Rectal smooth muscle tissue (tissue), 1 donor: ENCODE results near the gene PLEKHA1.

Experiments used
- H3K27ac ChIP-seq: one replicate; pipeline ENCODE4 v1.7.0; 2013; ENCODE audit warnings: low read depth, low read length, inconsistent platforms
- H3K27me3 ChIP-seq: one replicate; pipeline ENCODE4 v1.7.0; 2013; ENCODE audit warnings: low read length; ENCODE audit not compliant: control insufficient read depth, insufficient read depth
- H3K36me3 ChIP-seq: one replicate; pipeline ENCODE4 v1.7.0; 2013; ENCODE audit warnings: low read length; ENCODE audit not compliant: control insufficient read depth, insufficient read depth
- H3K4me1 ChIP-seq: one replicate; pipeline ENCODE4 v1.7.0; 2013; ENCODE audit warnings: low read length; ENCODE audit not compliant: control insufficient read depth, insufficient read depth
- H3K4me3 ChIP-seq: one replicate; pipeline ENCODE4 v1.7.0; 2013; ENCODE audit warnings: low read length
- H3K9ac ChIP-seq: one replicate; pipeline ENCODE4 v1.7.0; 2013; ENCODE audit warnings: low read length

Gene PLEKHA1

GRCh38 chr10:122473116-122473515 lies 98.6 kb downstream of the PLEKHA1 start:
- Histone ChIP-seq H3K27me3 (no peaks in the 10 kb centered on the region), H3K9ac (no peak overlapping the region), H3K36me3 (no peaks in the 10 kb centered on the region), H3K27ac (no peak overlapping the region), H3K4me1 (peaks cover 37% of the 10 kb centered on the region), H3K4me3 (no peak overlapping the region)

- no peaks in the 10 kb centered on the region for H3K36me3 ChIP-seq
- H3K27ac ChIP-seq, result peak overlapping the region; percentile 65
- no peak overlapping the region for H3K9ac ChIP-seq
- H3K4me1 ChIP-seq, result peaks cover 37% of the 10 kb centered on the region
- no peaks in the 10 kb centered on the region for H3K27me3 ChIP-seq
- no peak overlapping the region for H3K4me3 ChIP-seq
Observed at GRCh38 chr10:122474131-122474818, 99.8 kb downstream of the PLEKHA1 start.

GRCh38 chr10:122475100-122475499 lies 100.6 kb downstream of the PLEKHA1 start:
- Histone ChIP-seq H3K4me3 (no peak overlapping the region), H3K4me1 (peaks cover 37% of the 10 kb centered on the region), H3K9ac (no peak overlapping the region)

GRCh38 chr10:122475591-122476332 lies 101.3 kb downstream of the PLEKHA1 start:
- Histone ChIP-seq H3K4me3 (peak overlapping the region; percentile 19), H3K27ac (peak overlapping the region; percentile 57)

More at GRCh38 chr10:122475100-122475499, 100.6 kb downstream of the PLEKHA1 start:
- Histone ChIP-seq H3K27me3 (no peaks in the 10 kb centered on the region), H3K27ac (peak overlapping the region; percentile 65), H3K36me3 (no peaks in the 10 kb centered on the region)

GRCh38 chr10:122476333-122476695 lies 101.8 kb downstream of the PLEKHA1 start:
- H3K27ac ChIP-seq, result no peak overlapping the region
- no peak overlapping the region for H3K4me3 ChIP-seq
- no peaks in the 10 kb centered on the region for H3K36me3 ChIP-seq

More at GRCh38 chr10:122475591-122476332, 101.3 kb downstream of the PLEKHA1 start:
- Histone ChIP-seq H3K36me3 (no peaks in the 10 kb centered on the region), H3K4me1 (peaks cover 37% of the 10 kb centered on the region), H3K27me3 (no peaks in the 10 kb centered on the region), H3K9ac (no peak overlapping the region)

GRCh38 chr10:122477436-122477835 lies 102.9 kb downstream of the PLEKHA1 start:
- Histone ChIP-seq H3K27me3 (no peaks in the 10 kb centered on the region), H3K36me3 (no peaks in the 10 kb centered on the region), H3K27ac (peak overlapping the region; percentile 1), H3K4me3 (no peak overlapping the region), H3K4me1 (peaks cover 37% of the 10 kb centered on the region), H3K9ac (no peak overlapping the region)

More at GRCh38 chr10:122476333-122476695, 101.8 kb downstream of the PLEKHA1 start:
- Histone ChIP-seq H3K4me1 (peaks cover 37% of the 10 kb centered on the region), H3K9ac (no peak overlapping the region), H3K27me3 (no peaks in the 10 kb centered on the region)

- H3K4me1 ChIP-seq, result peaks cover 35% of the 10 kb centered on the region
- no peak overlapping the region for H3K4me3 ChIP-seq
- no peak overlapping the region for H3K9ac ChIP-seq
- no peaks in the 10 kb centered on the region for H3K36me3 ChIP-seq
- no peaks in the 10 kb centered on the region for H3K27me3 ChIP-seq
- H3K27ac ChIP-seq, result no peak overlapping the region
Observed at GRCh38 chr10:122478971-122479370, 104.5 kb downstream of the PLEKHA1 start.

- no peak overlapping the region for H3K4me3 ChIP-seq
- H3K9ac ChIP-seq, result no peak overlapping the region
- H3K4me1 ChIP-seq, result peaks cover 28% of the 10 kb centered on the region
- H3K27me3 ChIP-seq, result no peaks in the 10 kb centered on the region
- H3K36me3 ChIP-seq, result no peaks in the 10 kb centered on the region
- no peak overlapping the region for H3K27ac ChIP-seq
Observed at GRCh38 chr10:122480146-122480833, 105.8 kb downstream of the PLEKHA1 start.

GRCh38 chr10:122481296-122482056 lies 107.0 kb downstream of the PLEKHA1 start:
- Histone ChIP-seq H3K27ac (no peak overlapping the region), H3K4me1 (peaks cover 28% of the 10 kb centered on the region), H3K9ac (no peak overlapping the region)

More at GRCh38 chr10:122481296-122482056, 107.0 kb downstream of the PLEKHA1 start:
- no peaks in the 10 kb centered on the region for H3K27me3 ChIP-seq
- no peak overlapping the region for H3K4me3 ChIP-seq
- no peaks in the 10 kb centered on the region for H3K36me3 ChIP-seq
